ENCODE measurements around the gene N4BP2L2.
A peak's percentile ranks its signal among the peaks of the same experiment; 100 is the strongest.

Gene N4BP2L2

GRCh38 chr13:32538621-32539246, at the start of gene N4BP2L2:
Gene N4BP2L2 (minus strand): TSS chr13:32538795. CDS start chr13:32537027, 1,768 bp downstream.
- Mint-ChIP-seq H3K36me3 (ENCODE audit: low read depth) (peaks cover 55% of the 10 kb centered on the region), H3K4me1 (peaks cover 30% of the 10 kb centered on the region), H3K27ac (peak within 1 kb of the TSS; percentile 99), H3K9me3 (peaks cover 42% of the 10 kb centered on the region), H3K27me3 (ENCODE audit: low read depth, poor library complexity) (peaks cover 7% of the 10 kb centered on the region), H3K4me3 (peak within 1 kb of the TSS; percentile 99)
- TF ChIP-seq, protein P1, sequence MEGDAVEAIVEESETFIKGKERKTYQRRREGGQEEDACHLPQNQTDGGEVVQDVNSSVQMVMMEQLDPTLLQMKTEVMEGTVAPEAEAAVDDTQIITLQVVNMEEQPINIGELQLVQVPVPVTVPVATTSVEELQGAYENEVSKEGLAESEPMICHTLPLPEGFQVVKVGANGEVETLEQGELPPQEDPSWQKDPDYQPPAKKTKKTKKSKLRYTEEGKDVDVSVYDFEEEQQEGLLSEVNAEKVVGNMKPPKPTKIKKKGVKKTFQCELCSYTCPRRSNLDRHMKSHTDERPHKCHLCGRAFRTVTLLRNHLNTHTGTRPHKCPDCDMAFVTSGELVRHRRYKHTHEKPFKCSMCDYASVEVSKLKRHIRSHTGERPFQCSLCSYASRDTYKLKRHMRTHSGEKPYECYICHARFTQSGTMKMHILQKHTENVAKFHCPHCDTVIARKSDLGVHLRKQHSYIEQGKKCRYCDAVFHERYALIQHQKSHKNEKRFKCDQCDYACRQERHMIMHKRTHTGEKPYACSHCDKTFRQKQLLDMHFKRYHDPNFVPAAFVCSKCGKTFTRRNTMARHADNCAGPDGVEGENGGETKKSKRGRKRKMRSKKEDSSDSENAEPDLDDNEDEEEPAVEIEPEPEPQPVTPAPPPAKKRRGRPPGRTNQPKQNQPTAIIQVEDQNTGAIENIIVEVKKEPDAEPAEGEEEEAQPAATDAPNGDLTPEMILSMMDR (IDR thresholded peaks at IDR 0.05): no peak
- peak; percentile 83 for DNase-seq

DNA sequence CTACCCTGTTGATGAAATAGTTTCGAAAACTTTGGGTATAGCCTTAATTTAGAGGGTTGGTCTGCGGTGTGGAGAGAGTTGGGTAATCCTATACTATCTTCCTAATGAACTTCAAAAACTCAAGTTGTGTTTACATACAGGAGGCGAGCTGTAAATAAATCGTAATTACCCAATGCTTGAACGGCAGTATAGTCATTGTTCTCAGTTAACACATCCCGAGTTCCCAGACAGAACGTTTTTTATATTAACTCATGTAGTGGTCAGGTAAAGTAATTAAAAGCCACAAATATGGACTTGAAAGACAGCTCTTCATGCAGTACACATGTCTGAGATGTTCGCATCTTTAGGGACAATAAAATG, 49.2 kb upstream of the N4BP2L2 start:
- Mint-ChIP-seq H3K27ac (peak overlapping the region; percentile 99), H3K36me3 (ENCODE audit: low read depth) (peaks cover 12% of the 10 kb centered on the region), H3K9me3 (no peaks in the 10 kb centered on the region), H3K27me3 (ENCODE audit: low read depth, poor library complexity) (peaks cover 24% of the 10 kb centered on the region), H3K4me3 (peak overlapping the region; percentile 92), H3K4me1 (peaks cover 44% of the 10 kb centered on the region)
- no peak for DNase-seq
- TF ChIP-seq, protein P1 (IDR thresholded peaks at IDR 0.05): no peak

GRCh38 chr13:32587011-32587810, 48.6 kb upstream of the N4BP2L2 start:
- H3K4me1 Mint-ChIP-seq: peaks cover 44% of the 10 kb centered on the region
- H3K27ac Mint-ChIP-seq: peak overlapping the region; percentile 99
- H3K9me3 Mint-ChIP-seq: no peaks in the 10 kb centered on the region
- TF ChIP-seq, protein P1 (IDR thresholded peaks at IDR 0.05): no peak
- peaks cover 6% of the 10 kb centered on the region for H3K36me3 Mint-ChIP-seq (ENCODE audit: low read depth)
- peak overlapping the region; percentile 92 for H3K4me3 Mint-ChIP-seq
- DNase-seq: peak; percentile 77
- peaks cover 29% of the 10 kb centered on the region for H3K27me3 Mint-ChIP-seq (ENCODE audit: low read depth, poor library complexity)

DNA sequence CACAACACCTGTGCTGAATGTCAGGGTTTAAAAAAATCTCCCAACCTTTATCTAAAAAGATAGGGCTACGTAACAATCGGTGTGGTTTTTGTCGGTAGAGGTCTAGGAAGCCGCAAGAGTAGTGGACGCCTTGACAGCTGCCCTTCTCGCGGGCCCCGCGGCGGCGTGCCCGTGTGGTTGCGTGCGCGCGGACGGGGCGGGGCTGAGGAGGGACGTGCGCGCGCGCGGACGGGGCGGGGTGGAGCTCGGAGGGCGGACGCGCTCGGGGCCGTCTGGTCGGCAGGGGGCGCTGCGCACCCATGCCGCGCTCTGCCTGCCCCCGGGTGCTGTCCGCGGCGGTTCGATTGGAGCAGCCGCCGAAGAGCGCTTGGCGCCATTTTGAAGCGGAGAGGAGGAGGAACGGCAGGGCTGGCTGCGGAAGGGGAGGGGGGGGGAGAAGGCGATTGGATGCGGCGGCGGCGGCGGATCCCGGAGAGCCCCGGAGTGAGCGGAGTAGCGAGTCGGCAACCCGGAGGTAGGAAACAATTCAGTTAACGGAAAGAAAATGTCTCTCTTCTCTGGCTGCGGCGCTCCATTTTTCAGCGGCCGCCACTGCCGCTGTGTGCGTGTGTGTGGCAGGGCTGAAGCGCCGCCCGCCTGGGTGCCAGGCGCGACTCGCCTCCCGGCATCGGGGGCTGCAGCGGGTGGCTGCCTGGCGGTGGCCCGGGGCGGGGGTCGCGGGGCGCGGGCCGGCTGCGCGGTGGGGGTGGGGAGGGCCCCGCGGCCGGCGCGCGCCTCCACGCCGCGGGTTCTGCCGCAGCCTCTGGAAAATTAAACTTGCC, 47.7 kb upstream of the N4BP2L2 start, which contains the start of gene PDS5B:
TSS of gene PDS5B (plus strand) at position 373 of the 821 bp plus-strand sequence. CDS start 62,321 bp downstream, outside the sequence.
- Mint-ChIP-seq H3K36me3 (ENCODE audit: low read depth) (no peaks in the 10 kb centered on the region), H3K4me1 (peaks cover 39% of the 10 kb centered on the region), H3K4me3 (peak within 1 kb of the TSS; percentile 92), H3K27me3 (ENCODE audit: low read depth, poor library complexity) (peaks cover 29% of the 10 kb centered on the region), H3K9me3 (no peaks in the 10 kb centered on the region), H3K27ac (peak within 1 kb of the TSS; percentile 99)
- DNase-seq: peak; percentile 96
- TF ChIP-seq, protein P1 (IDR thresholded peaks at IDR 0.05): peak; percentile 51

GRCh38 chr13:32585550-32586079, 47.0 kb upstream of the N4BP2L2 start:
- no peaks in the 10 kb centered on the region for H3K36me3 Mint-ChIP-seq (ENCODE audit: low read depth)
- H3K9me3 Mint-ChIP-seq: no peaks in the 10 kb centered on the region
- peak overlapping the region; percentile 58 for H3K27ac Mint-ChIP-seq
- peak overlapping the region; percentile 87 for H3K4me3 Mint-ChIP-seq
- peaks cover 37% of the 10 kb centered on the region for H3K4me1 Mint-ChIP-seq
- TF ChIP-seq, protein P1 (IDR thresholded peaks at IDR 0.05): no peak
- H3K27me3 Mint-ChIP-seq (ENCODE audit: low read depth, poor library complexity): peaks cover 29% of the 10 kb centered on the region
- DNase-seq: peak; percentile 16

All from nephron progenitor cell (in vitro differentiated cells).